IPS DF 6.9 (cell line): ENCODE measurements around the gene TRIM71.
"Not testable (repeated sequence)": the region's sequence is repeated elsewhere in the genome, so short reads cannot be mapped to it uniquely, and the experiment has no call there.

Source experiments
- DNase-seq: peaks from one replicate; pipeline ENCODE4 v3.0.0-alpha.2; 2013; ENCODE audit warnings: low read depth, low spot score
- H3K27ac ChIP-seq: one replicate; pipeline ENCODE4 v1.5.1; 2013; ENCODE audit warnings: low read length, control low read depth
- H3K27me3 ChIP-seq: 2 replicates; pipeline ENCODE4 v1.6.1; 2013; ENCODE audit warnings: mild to moderate bottlenecking, low read length; ENCODE audit not compliant: control insufficient read depth, insufficient read depth
- H3K36me3 ChIP-seq: 2 replicates; pipeline ENCODE4 v1.6.1; 2013; ENCODE audit warnings: low read length; ENCODE audit not compliant: control insufficient read depth, insufficient read depth
- H3K4me1 ChIP-seq: 2 replicates; pipeline ENCODE4 v1.6.1; 2013; ENCODE audit warnings: low read length; ENCODE audit not compliant: control insufficient read depth, insufficient read depth
- H3K4me3 ChIP-seq: 2 replicates; pipeline ENCODE4 v1.5.1; 2013; ENCODE audit warnings: mild to moderate bottlenecking, low read length
- H3K9me3 ChIP-seq: 2 replicates; pipeline ENCODE4 v1.6.1; 2013; ENCODE audit warnings: low read length, inconsistent platforms; ENCODE audit not compliant: control insufficient read depth, insufficient read depth
- WGBS: extraction: QIAGEN DNeasy Blood & Tissue Kit; methylation state at CpG from one replicate; pipeline ENCODE4 v1.1.7; 2013; ENCODE audit warnings: mixed read lengths, missing lambda C conversion rate; ENCODE audit not compliant: insufficient read length, insufficient coverage; 5-methylcytosine and 5-hydroxymethylcytosine counted together

TRIM71 gene

DNA sequence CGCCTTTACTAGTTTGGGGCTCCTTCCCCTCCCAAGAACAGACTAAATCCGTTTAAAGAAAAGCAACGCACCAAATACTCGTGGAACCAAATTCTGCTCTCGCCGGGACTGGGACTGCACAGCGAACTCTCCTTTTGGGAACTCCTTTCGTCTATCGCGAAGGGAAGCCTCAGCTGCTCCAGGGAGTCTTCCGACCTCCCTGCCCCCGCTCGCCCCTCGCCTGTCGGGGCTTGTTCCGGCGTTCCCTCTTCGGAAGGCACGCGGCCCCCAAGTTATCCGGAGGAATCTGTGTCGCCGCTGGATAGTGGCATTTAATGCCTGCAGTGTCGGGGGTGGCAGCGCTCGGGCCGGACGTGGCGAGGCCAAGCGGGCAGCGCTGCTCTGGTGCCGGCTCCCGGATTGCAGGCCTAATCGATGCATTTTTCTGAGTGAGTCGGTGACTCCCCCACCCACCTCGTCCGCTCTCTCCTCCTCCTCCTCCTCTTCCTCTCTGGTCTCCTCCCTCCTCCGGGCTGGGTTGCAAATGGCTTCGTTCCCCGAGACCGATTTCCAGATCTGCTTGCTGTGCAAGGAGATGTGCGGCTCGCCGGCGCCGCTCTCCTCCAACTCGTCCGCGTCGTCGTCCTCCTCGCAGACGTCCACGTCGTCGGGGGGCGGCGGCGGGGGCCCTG is at the start of gene TRIM71:
Gene TRIM71 (plus strand): TSS at position 440 of the 671 bp plus-strand sequence. CDS start 84 bp downstream, at position 524.
- no peak within 1 kb of the TSS for H3K27ac ChIP-seq
- H3K36me3 ChIP-seq = peaks cover 30% of the 10 kb centered on the region
- peak within 1 kb of the TSS; percentile 99 for H3K4me3 ChIP-seq
- H3K9me3 ChIP-seq = no peaks in the 10 kb centered on the region
- H3K27me3 ChIP-seq = no peaks in the 10 kb centered on the region
- no peak for DNase-seq
- no CpG with 5 or more reads among the region's 59 CpGs for WGBS
- peaks cover 2% of the 10 kb centered on the region; the same call in 1 of the 2 replicates for H3K4me1 ChIP-seq

DNA sequence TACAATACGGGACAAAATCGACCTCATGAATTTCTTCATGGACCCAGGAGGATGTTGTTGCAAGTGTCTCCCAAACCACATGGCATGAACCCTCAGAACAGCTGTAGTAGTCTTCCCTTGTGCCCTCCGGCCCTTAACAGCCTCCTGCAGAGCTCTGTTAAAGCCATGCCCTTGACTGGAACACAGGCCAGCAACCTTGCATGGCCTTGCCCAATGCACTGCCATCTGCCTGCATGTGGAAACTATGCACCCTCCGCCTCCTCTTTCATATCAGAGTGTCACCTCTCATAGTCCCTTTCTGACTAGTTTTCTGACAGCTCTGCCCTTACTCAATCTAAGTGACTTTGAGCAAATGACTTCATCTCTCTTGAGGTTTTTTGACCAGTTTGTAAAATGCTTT is 39.4 kb upstream of the TRIM71 start:
- Histone ChIP-seq H3K4me3 (no peak overlapping the region), H3K27ac (no peak overlapping the region), H3K4me1 (peaks cover 4% of the 10 kb centered on the region; the same call in 1 of the 2 replicates), H3K27me3 (no peaks in the 10 kb centered on the region), H3K36me3 (peaks cover 2% of the 10 kb centered on the region; the same call in 1 of the 2 replicates), H3K9me3 (no peaks in the 10 kb centered on the region)
- no peak for DNase-seq
- no CpG with 5 or more reads among the region's 4 CpGs for WGBS

DNA sequence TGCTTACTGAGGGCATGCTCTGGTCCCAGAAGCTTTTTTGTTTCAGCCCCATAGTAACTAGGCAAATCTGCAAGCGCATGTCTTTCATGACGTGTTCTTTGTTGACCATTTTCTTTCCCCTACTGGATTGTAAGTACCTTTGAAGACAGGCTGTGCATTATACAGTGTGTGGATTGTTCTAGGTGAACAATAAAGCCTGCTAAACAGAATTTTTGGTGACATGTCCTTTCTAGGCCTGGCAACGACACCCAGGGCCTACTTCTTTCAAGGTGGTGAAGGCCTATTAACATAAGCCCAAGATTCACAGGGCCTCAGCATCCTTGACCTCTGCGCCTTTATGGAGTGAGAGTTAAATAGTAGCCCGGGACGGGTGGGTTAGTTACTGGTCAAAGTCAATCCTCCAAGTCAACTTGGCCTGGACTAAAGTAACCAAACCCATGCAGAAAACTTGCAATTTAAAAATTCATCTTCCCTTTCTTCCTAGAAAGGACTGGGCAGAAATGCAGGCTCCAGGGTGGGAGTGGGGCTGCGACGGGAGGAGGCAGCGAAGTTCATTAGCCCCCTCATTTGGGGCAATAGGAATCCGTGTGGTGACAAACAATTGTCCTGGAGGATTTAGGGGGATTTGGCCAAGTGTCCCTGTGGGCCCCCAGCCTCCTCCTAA is 37.6 kb upstream of the TRIM71 start:
- DNase-seq = peak; percentile 41
- H3K4me1 ChIP-seq = peaks cover 4% of the 10 kb centered on the region; the same call in 1 of the 2 replicates
- H3K36me3 ChIP-seq = no peaks in the 10 kb centered on the region
- H3K9me3 ChIP-seq = no peaks in the 10 kb centered on the region
- H3K27me3 ChIP-seq = no peaks in the 10 kb centered on the region
- WGBS = no CpG with 5 or more reads among the region's 10 CpGs
- H3K4me3 ChIP-seq = no peak overlapping the region
- peak overlapping the region; percentile 18 for H3K27ac ChIP-seq

DNA sequence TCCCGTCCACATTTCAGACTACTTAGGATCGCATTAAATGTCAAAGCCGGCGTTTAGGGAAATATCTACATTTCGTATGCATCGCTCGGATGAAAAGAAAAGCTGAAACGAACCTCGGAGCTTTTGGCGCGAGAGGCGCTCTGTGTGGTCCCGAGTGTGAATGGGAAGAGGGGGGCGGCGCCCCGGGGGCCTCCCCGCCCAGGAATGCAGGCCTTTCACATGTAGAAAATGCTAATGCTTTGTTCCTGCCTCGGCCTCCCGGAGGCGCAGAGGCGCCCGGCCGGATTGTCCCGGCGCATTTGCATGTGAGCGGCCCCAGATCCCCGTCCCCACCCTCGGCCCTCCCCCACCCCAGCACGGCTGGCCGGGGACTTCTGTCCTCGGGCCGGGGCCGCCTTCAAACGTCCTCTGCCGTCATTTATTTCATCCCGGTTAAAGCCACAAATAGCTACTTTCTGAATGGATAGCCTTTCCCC is 37.0 kb upstream of the TRIM71 start:
- peak; percentile 98 for DNase-seq
- Histone ChIP-seq H3K4me1 (peaks cover 4% of the 10 kb centered on the region; the same call in 1 of the 2 replicates), H3K36me3 (no peaks in the 10 kb centered on the region), H3K9me3 (no peaks in the 10 kb centered on the region), H3K27me3 (no peaks in the 10 kb centered on the region), H3K4me3 (peak overlapping the region; percentile 44; the same call in 1 of the 2 replicates), H3K27ac (peak overlapping the region; percentile 12)
- WGBS = no CpG with 5 or more reads among the region's 36 CpGs

DNA sequence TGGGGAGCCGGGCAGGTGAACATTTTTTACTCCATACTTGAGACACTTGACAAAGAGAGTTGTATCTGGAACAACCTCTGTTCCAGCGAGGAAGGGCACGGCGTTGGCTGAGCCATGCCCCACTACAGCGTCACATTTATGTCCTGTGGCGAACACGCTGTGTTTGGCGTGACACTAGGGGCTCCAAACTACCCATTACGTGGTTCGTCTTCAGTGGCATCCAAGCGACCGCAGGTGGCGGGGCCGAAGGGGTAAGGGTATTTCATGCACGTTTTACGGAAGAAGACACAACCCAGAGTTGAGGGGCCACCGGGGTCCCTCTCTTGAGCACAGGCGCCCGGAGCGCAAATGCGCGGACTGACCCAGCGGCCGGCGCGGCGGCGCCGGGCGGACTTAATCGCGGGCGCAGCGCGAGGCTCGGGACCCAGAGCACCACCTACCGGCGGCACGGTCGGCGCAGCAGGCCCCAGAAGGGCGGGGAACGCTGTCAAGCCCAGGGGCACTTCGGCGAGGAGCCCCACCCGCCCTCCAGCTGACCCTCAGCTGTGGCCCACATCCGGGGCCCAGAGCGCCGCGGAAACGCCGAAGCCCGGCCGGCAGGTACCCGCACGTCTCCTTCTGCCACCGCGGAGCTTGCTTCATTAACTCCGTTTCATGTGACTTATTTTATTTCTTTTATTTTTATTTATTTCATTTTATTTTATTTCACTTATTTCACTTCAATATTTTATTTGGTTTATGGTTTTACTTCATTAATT is 36.4 kb upstream of the TRIM71 start:
- DNase-seq = peak; percentile 84

DNA sequence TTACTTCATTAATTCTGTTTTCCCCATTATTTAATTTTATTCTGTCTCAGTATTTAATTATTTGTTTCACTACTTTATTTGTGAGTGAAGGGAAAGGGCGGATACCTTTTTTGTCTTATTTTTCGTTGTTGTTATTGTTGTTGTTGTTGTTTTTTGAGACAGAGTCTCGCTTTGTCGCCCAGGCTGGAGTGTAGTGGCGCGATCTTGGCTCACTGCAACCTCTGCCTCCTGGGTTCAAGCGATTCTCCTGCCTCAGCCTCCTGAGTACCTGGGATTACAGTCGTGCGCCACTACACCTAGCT is 35.9 kb upstream of the TRIM71 start:
- not testable (repeated sequence) for H3K4me1 ChIP-seq, H3K4me3 ChIP-seq, H3K9me3 ChIP-seq, DNase-seq, H3K36me3 ChIP-seq, H3K27ac ChIP-seq, H3K27me3 ChIP-seq
- WGBS = no CpG with 5 or more reads among the region's 9 CpGs

More for the DNA sequence above, 36.4 kb upstream of the TRIM71 start:
- Histone ChIP-seq H3K27me3 (no peaks in the 10 kb centered on the region), H3K36me3 (no peaks in the 10 kb centered on the region), H3K4me1 (peaks cover 4% of the 10 kb centered on the region; the same call in 1 of the 2 replicates), H3K9me3 (no peaks in the 10 kb centered on the region), H3K27ac (peak overlapping the region; percentile 12), H3K4me3 (peak overlapping the region; percentile 44; the same call in 1 of the 2 replicates)
- no CpG with 5 or more reads among the region's 59 CpGs for WGBS

DNA sequence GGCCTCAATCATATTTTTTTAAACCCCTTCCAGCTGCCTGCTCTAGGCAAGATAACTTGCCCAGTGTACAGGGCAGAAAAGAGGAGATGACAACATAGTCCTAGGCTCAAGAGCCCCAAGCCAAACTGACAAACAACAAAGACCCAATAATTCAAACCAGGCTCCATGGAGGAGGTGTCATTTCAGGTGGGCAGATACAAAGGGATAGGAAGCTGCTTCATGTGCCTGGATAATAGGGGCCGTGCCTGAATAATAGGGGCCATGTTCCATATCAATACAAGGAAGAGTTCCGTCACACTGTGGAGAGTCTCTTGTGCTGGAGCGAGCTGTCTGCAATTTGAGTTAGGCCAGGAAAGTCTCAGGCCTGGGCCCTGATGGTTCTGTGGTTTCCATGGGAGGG is 35.4 kb upstream of the TRIM71 start:
- no peaks in the 10 kb centered on the region for H3K9me3 ChIP-seq
- WGBS = no CpG with 5 or more reads among the region's 3 CpGs
- H3K4me3 ChIP-seq = no peak overlapping the region; the same call in 1 of the 2 replicates
- no peaks in the 10 kb centered on the region for H3K27me3 ChIP-seq
- H3K4me1 ChIP-seq = peaks cover 4% of the 10 kb centered on the region; the same call in 1 of the 2 replicates
- no peak overlapping the region for H3K27ac ChIP-seq
- H3K36me3 ChIP-seq = no peaks in the 10 kb centered on the region
- DNase-seq = no peak

DNA sequence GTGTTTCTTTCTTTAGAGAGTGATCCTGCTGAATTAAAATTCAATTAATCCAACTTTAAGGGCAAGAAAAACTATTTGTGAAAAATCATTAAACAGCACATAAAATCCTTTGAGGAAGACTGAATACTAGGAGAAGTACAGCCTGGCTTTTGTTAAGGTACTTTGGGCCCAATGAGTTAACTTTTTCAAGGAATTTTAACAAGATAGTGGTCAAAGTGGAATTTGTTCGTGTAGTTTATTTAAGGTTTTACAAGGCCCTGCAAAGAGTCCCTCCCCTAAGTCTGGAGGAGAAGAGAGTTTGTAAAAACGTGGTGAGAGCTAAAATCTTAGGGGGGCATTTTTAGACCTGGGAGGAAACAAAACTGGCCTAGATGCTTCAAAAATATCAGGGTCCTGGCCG is 26.0 kb upstream of the TRIM71 start:
- Histone ChIP-seq H3K27me3 (no peaks in the 10 kb centered on the region), H3K9me3 (no peaks in the 10 kb centered on the region), H3K4me1 (0 out of 2 replicates have a peak, but pooled peaks cover 2% of the 10 kb centered on the region), H3K36me3 (no peaks in the 10 kb centered on the region), H3K27ac (no peak overlapping the region), H3K4me3 (no peak overlapping the region)
- WGBS = no CpG with 5 or more reads among the region's 3 CpGs
- no peak for DNase-seq

DNA sequence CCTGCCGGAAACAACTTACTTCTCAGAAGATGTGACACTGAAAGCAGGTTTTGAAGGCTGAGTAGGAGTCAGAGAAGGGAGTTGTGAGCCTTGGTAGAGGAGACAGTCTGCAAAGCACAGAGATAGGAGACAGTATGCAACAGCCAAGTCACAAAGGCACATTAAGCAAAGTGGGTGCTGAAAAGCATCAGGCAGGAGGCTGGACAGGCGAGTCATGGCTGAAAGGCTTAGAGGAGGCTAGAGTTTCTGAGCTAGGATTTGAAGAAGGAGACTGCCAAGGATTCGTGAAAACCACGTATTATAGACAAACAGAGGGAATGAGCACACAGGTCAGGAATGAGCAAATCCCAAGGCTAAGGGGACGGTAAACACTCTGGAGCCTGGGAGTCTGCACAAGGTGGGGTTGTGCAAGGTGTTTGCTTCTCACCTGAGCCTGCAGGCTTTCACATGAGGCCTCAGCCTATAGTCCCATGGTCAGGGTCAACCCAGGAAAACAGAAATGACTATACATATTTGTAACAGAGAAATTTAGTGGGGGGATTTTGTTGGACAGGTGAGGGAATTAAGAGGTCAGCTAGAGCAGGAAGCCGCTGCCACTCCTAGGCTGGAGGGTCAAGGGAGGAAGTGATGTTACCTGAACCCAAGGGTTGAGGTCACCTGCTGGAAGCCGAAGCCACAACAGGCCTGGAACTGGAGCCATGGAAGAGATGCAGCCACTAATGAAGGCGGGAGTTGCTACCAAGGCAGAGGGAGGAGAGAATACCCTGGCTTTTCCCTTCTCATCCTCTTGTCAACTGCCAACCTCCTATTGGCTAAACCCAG is 23.1 kb upstream of the TRIM71 start:
- Histone ChIP-seq H3K4me3 (no peak overlapping the region), H3K27ac (no peak overlapping the region), H3K27me3 (no peaks in the 10 kb centered on the region), H3K9me3 (no peaks in the 10 kb centered on the region), H3K36me3 (no peaks in the 10 kb centered on the region), H3K4me1 (0 out of 2 replicates have a peak, but pooled peaks cover 2% of the 10 kb centered on the region)
- no CpG with 5 or more reads among the region's 8 CpGs for WGBS
- DNase-seq = no peak
